ENCODE data around the gene ZC2HC1C. TPM values are rescaled to one million over a fixed set of nuclear protein-coding genes. Genes with fewer than 3 reads are reported as not detected.

The ZC2HC1C gene
- total RNA-seq, 1 experiment from 2014 or later: not detected

DNA sequence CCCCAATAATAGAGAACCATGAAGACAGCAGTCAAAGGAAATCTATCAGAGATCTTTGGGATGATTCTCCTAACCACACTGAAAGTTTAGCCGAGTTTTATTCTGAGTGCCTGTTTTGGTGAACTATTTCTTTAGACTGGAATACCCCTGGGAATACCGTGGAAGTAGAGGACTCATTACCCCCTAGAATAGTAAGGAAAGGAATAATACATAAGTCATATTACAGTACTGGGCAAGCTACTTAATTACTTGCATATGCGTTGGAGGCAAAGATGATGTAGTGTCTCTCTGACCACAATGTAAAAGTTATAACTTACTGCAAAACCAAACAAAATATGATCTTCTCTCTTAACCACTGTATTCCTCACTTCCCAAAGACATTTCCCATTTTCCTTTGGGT lies 25.5 kb downstream of the ZC2HC1C start:
- Histone ChIP-seq H3K9me3 (replicated peaks) (no peaks in the 10 kb centered on the region), H3K36me3 (peaks cover 22% of the 10 kb centered on the region)

DNA sequence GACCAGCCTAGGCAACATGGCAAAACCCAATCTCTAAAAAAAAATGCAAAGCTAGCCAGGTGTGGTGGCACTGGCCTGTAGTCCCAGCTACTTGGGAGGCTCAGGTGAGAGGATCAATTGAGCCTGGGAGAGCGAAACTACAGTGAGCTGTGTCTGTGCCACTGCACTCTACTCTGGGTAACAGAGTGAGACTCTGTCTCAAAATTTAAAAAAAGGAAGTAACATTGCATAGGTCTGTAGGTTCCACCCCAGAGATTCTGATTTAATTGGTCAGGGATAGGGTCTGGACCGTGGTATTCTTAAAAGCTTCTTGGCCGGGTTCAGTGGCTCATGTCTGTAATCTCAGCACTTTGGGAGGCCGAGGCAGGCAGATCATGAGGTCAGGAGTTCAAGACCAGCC lies 26.2 kb downstream of the ZC2HC1C start:
- H3K4me1 ChIP-seq: no peaks in the 10 kb centered on the region
- DNase-seq: no peak
- H3K27me3 ChIP-seq: no peaks in the 10 kb centered on the region
- H3K4me3 ChIP-seq: no peak overlapping the region
- peaks cover 28% of the 10 kb centered on the region for H3K36me3 ChIP-seq
- no peaks in the 10 kb centered on the region for H3K9me3 ChIP-seq (replicated peaks)
- H3K27ac ChIP-seq: no peak overlapping the region

More for the DNA sequence above, 25.5 kb downstream of the ZC2HC1C start:
- H3K27me3 ChIP-seq: no peaks in the 10 kb centered on the region
- no peak for DNase-seq
- no peak overlapping the region for H3K4me3 ChIP-seq
- no peak overlapping the region for H3K27ac ChIP-seq
- H3K4me1 ChIP-seq: no peaks in the 10 kb centered on the region

DNA sequence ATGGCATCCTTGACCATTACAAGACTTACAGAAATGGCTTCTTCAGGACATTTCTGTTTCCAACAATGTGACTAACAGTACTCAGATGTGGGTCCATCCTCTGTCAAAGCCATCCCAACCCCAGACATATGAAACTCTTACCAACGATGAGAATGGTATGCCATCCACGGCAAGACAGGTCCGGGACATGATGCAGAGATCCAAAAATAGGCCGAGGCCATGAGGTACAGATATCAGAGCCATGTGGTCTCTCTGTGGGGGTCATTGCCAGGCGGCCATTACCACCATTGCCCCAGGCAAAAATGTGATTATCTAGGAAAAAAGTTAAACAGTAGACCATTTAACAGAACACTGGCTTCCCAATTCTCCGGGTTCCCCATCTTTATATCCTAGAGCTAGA lies 27.5 kb downstream of the ZC2HC1C start:
- Histone ChIP-seq H3K4me3 (no peak overlapping the region), H3K27me3 (no peaks in the 10 kb centered on the region), H3K27ac (no peak overlapping the region), H3K36me3 (peaks cover 30% of the 10 kb centered on the region), H3K9me3 (replicated peaks) (no peaks in the 10 kb centered on the region), H3K4me1 (peaks cover 11% of the 10 kb centered on the region)
- DNase-seq: no peak

DNA sequence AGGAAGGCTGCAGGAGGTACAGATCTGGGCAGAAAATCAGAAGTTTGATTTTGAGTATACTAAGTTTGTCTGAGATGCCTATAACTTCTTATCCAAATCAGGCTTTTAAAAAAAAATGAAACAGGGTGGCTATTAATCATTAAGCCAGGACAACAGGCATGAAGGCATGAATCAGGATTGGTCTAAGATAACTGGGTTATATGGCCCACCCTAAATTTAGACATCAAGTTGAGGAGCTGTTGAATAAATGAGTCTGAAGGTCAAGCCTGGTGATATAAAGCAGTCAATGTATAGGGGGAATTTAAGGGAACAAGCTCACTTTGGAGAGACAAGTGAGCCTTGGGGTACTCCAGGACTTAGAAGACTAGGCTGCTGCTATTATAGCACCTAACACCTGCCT lies 28.8 kb downstream of the ZC2HC1C start:
- no peaks in the 10 kb centered on the region for H3K27me3 ChIP-seq
- H3K36me3 ChIP-seq: peaks cover 25% of the 10 kb centered on the region
- H3K9me3 ChIP-seq (replicated peaks): no peaks in the 10 kb centered on the region
- H3K27ac ChIP-seq: no peak overlapping the region
- peaks cover 11% of the 10 kb centered on the region for H3K4me1 ChIP-seq
- H3K4me3 ChIP-seq: no peak overlapping the region
- DNase-seq: no peak

DNA sequence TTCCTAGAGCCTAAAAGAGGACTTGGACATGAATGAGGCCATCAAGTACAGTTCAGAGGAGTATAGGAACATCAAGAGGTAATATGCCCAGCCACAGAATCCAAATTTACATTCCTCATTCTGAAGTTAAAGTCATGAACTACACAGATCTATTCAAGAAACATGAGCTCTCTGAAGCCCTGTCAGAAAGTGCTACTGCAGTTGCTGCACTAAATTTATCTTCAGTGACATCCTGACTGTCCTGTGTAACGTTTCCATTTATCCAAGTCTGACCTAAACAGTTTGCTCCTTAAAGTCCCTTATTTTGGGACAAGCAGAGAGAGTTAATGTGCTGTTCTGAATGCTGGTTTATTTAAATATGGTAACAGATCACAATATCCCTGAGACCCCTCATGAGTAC lies 29.2 kb downstream of the ZC2HC1C start:
- Histone ChIP-seq H3K36me3 (peaks cover 26% of the 10 kb centered on the region), H3K4me3 (no peak overlapping the region), H3K27ac (no peak overlapping the region), H3K9me3 (replicated peaks) (no peaks in the 10 kb centered on the region), H3K4me1 (peaks cover 11% of the 10 kb centered on the region), H3K27me3 (no peaks in the 10 kb centered on the region)
- no peak for DNase-seq

DNA sequence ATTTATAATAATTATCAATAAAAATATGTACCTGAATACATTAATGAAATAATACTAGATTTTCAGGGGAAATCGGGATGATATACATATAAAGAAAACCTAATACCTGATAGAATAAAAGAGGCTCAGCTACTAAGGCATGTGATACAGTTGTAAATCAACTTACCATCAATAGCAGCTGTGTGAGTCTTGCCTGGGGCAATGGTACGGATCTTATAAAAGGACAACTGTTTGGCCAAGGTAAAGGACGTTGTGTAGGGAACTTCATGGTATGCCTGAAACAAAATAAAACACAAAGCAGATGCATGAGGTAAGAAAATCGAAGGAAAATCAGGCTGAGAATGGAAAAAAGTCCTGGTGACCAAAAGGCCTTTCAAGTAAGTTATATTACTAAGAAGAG lies 32.0 kb downstream of the ZC2HC1C start:
- Histone ChIP-seq H3K36me3 (peaks cover 23% of the 10 kb centered on the region), H3K27ac (peak overlapping the region; percentile 44), H3K4me1 (peaks cover 11% of the 10 kb centered on the region), H3K4me3 (no peak overlapping the region), H3K9me3 (replicated peaks) (no peaks in the 10 kb centered on the region), H3K27me3 (no peaks in the 10 kb centered on the region)
- peak; percentile 72 to 84 for DNase-seq

DNA sequence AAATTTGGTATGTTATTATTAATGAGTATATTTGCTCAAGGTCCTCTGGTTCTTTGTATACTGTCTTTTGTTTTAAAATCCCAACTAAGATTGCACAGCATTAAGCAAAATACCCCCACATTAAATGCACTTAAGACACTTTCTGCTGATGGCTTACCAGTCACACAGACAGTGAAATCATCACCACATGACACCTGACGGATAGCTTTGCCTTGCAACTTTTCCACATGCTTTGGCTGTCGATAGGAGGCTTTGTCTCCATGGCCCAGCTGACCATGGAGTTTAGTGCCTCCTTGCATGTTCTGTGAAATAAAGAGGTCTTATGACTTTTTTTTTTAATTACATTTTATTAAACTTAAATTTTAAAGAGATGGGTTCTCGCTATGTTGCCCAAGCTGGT lies 37.7 kb downstream of the ZC2HC1C start:
- Histone ChIP-seq H3K27ac (no peak overlapping the region), H3K36me3 (peaks cover 32% of the 10 kb centered on the region), H3K4me3 (no peak overlapping the region), H3K27me3 (no peaks in the 10 kb centered on the region), H3K9me3 (replicated peaks) (no peaks in the 10 kb centered on the region), H3K4me1 (no peaks in the 10 kb centered on the region)
- DNase-seq: no peak

DNA sequence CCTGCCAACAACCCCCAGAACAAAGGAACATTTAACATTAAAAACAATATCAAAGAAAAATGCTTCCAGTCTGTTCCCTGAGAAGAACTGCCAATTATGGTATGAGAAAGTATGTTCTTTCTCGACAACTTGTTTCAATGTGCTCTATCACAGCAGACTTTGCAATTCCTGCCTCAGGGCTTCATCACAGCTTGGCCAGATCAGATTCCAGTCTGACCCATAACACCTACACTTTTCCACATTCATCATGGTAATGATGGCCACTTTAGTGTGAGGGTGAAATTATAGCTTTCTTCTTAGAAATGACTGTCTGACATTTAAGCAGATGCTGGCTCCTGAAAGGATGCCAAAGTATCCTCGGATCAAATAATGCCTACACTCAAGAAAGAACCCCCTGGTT lies 40.4 kb downstream of the ZC2HC1C start:
- Histone ChIP-seq H3K4me3 (no peak overlapping the region), H3K27ac (no peak overlapping the region), H3K4me1 (no peaks in the 10 kb centered on the region), H3K9me3 (replicated peaks) (no peaks in the 10 kb centered on the region), H3K36me3 (peaks cover 35% of the 10 kb centered on the region), H3K27me3 (no peaks in the 10 kb centered on the region)
- no peak for DNase-seq

DNA sequence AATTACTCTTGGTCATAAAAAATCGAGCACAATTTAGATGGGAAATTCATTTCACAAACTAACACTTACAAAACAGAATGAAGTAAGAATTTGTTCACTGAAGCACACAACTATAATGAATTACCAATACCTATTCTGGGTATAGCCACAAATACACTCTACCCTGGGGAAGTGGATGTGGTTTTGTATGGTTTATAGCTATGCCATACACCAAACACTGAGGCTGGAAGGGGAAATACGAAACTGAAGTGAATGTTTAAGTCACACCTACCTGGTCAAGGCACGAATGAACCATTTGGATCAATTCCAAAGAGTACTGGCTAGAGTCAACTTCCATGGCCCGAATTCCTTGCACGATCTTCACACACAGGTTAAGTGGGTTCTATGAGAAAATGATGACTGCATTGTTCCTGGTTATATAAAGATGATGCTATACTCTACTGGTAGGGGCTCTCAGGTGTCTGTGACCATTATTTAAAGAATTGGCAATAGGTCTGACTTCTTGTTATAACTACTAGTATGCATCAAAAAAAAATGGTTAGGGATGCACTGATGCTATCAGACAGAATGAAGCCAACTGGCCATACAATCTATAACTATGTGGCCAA lies 44.6 kb downstream of the ZC2HC1C start:
- no peak overlapping the region for H3K27ac ChIP-seq
- H3K4me3 ChIP-seq: no peak overlapping the region
- H3K27me3 ChIP-seq: no peaks in the 10 kb centered on the region
- DNase-seq: no peak
- no peaks in the 10 kb centered on the region for H3K9me3 ChIP-seq (replicated peaks)
- H3K4me1 ChIP-seq: no peaks in the 10 kb centered on the region
- peaks cover 54% of the 10 kb centered on the region for H3K36me3 ChIP-seq

DNA sequence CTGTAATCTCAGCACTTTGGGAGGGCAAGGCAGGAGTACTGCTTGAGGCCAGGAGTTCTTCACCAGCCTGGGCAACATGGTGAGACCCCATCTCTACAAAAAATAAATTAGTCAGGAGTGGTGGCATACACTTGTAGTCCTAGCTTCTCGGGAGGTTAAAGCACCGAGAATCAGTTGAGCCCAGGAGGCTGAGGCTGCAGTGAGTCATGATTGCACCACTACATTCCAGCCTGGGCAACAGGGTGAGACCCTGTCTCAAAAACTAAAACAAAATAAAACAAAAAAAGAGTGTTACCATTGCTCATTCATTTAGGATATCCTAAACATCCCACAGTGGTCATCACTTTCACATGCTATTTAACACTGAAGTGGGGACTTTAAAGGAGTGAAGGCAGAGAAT lies 49.6 kb downstream of the ZC2HC1C start:
- Histone ChIP-seq H3K36me3 (peaks cover 37% of the 10 kb centered on the region), H3K27ac (no peak overlapping the region)
- DNase-seq: no peak

DNA sequence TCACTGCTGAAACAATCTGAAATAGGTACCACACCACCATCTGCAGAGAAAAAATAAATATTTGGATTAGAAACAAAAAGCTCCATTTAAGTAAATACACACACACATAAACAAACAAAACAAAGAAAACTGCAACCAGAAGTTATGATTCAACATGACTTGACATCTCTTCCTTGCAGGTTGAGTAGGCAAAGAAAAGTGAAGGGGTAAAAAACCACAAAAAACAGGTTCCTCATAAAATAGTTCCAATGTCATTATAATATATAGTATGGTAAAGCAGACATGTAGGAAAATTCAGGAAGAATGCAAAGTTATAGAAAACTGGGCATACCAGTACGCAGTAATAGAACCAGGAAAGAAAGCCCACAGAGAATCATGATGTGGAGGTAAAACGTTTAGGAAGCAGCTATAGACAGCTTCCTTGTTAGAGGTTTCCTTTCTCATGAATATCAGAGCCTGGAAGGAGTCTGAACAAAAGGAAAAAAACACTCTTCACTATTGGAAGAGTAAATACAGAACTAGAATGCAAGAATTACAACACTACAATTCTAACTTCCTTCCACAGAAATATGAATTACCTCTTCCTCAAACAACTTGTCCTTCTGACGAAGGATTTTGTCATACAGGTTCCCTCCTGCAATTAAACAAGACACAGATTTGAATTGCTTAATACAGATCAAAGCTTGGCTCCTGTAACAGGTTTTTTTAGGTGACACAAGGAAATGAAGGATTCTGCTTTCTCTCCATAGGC lies 51.3 kb downstream of the ZC2HC1C start:
- no peak overlapping the region for H3K4me3 ChIP-seq
- no peak for DNase-seq
- H3K36me3 ChIP-seq: peaks cover 31% of the 10 kb centered on the region
- peaks cover under 1% of the 10 kb centered on the region; the same call in 1 of the 2 replicates for H3K4me1 ChIP-seq
- H3K9me3 ChIP-seq (replicated peaks): no peaks in the 10 kb centered on the region
- H3K27me3 ChIP-seq: no peaks in the 10 kb centered on the region
- no peak overlapping the region for H3K27ac ChIP-seq

More for the DNA sequence above, 49.6 kb downstream of the ZC2HC1C start:
- no peaks in the 10 kb centered on the region for H3K9me3 ChIP-seq (replicated peaks)
- no peak overlapping the region for H3K4me3 ChIP-seq
- no peaks in the 10 kb centered on the region for H3K27me3 ChIP-seq
- no peaks in the 10 kb centered on the region for H3K4me1 ChIP-seq

DNA sequence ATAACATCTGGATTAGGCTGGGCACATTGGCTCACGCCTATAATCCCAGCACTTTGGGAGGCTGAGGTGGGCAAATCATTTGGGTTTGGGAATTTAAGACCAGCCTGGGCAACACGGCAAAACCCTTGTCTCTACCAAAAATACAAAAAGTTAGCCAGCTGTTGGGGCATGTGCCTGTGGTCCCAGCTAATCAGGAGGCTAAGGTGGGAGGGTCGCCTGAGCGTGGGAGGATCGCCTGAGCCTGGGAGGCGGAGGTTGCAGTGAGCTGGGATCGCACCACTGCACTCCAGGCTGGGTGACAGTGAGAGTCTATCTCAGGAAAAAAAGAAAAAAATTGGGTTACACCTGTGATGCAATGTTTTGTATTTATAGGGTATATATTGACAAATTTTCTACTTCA lies 52.1 kb downstream of the ZC2HC1C start:
- peaks cover 23% of the 10 kb centered on the region for H3K36me3 ChIP-seq
- H3K4me1 ChIP-seq: peaks cover 4% of the 10 kb centered on the region; the same call in 1 of the 2 replicates
- H3K9me3 ChIP-seq (replicated peaks): no peaks in the 10 kb centered on the region
- H3K27ac ChIP-seq: no peak overlapping the region
- no peaks in the 10 kb centered on the region for H3K27me3 ChIP-seq
- no peak overlapping the region for H3K4me3 ChIP-seq
- DNase-seq: no peak

DNA sequence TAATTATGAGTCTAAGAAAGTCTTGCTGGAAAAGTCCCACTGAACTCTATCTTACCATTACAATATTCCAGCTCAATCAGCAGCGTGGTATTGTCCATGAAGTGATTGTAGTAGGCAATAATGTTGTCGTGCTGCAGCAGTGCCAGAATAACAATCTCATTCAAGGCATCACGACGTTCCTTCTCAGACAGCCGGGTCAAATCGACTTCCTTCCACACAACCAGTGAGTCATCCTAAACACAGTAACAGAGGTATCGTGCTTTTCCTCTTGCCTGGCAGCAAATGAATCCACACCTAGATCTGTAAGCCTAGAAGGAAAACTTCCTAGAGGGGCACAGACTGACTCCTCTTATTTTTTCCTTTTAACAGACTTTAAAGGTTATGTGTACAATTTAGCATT lies 54.5 kb downstream of the ZC2HC1C start:
- peaks cover 4% of the 10 kb centered on the region; the same call in 1 of the 2 replicates for H3K4me1 ChIP-seq
- peaks cover 6% of the 10 kb centered on the region for H3K36me3 ChIP-seq
- DNase-seq: no peak
- no peak overlapping the region for H3K27ac ChIP-seq
- no peaks in the 10 kb centered on the region for H3K9me3 ChIP-seq (replicated peaks)
- H3K4me3 ChIP-seq: no peak overlapping the region
- H3K27me3 ChIP-seq: no peaks in the 10 kb centered on the region

DNA sequence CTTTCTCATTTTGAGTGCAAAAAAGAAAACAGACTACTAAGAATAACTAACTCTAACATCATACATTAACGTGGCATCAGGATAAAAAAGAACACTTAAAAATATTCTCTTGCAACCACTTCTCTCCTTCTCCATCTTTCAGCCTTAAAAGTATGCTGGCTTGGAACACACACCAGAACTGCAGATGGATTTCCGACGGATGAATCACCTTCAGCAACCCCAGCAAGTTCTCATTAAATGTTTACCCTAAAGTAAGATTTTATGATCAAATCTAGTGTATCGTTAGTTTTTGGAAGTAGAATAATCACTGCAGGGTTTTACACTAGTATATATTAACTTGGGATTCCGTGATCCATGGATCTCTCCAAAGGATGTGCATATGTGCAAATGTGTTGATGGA lies 56.2 kb downstream of the ZC2HC1C start:
- H3K27ac ChIP-seq: no peak overlapping the region
- peak overlapping the region; percentile 90 for H3K4me3 ChIP-seq
- DNase-seq: no peak
- peaks cover 4% of the 10 kb centered on the region; the same call in 1 of the 2 replicates for H3K4me1 ChIP-seq
- H3K9me3 ChIP-seq (replicated peaks): no peaks in the 10 kb centered on the region
- H3K27me3 ChIP-seq: no peaks in the 10 kb centered on the region
- no peaks in the 10 kb centered on the region for H3K36me3 ChIP-seq

DNA sequence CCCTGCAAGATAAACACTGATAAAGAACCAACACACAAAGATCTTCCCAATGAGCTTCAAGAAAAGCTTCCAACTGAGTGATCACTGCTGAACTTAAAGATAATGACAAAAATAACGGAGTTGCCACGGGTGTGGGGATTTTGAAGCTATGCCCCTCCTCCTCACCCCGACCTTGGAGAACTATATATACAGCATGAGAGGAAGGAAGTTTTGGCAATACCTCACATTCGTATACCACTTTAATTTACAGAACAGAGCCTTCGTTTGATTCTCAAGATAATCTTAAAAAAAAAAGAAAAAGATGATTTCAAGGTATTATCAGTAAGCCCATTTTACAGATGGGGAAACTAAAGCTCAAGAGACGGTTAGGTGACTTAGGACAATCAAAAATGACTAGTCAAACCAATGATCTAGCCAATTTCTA lies 56.7 kb downstream of the ZC2HC1C start:
- peak overlapping the region; percentile 90 for H3K4me3 ChIP-seq
- no peaks in the 10 kb centered on the region for H3K9me3 ChIP-seq (replicated peaks)
- H3K27ac ChIP-seq: peak overlapping the region; percentile 83
- DNase-seq: peak in 1 of 2 experiments; percentile 8
- H3K27me3 ChIP-seq: no peaks in the 10 kb centered on the region
- H3K4me1 ChIP-seq: peaks cover 4% of the 10 kb centered on the region; the same call in 1 of the 2 replicates
- no peaks in the 10 kb centered on the region for H3K36me3 ChIP-seq

Data from SJCRH30 (cell line).